A549 (cell line): ENCODE results near the gene MARCHF4. TPM values are rescaled to one million over a fixed set of nuclear protein-coding genes. Genes with fewer than 3 reads are reported as not detected.

Experiments
- ATAC-seq, 2 experiments: fragments of 200-7000 bp in 1 of 2; fragments of >200 bp in 1 of 2; cut with Nextera tagmentation in 1 of 2; cut with Tn5 transposase in 1 of 2; 3 replicates each; pipeline versions ENCODE4 v1.8.0 to v1.9.1; 2018 to 2020; ENCODE audit warnings: mild to moderate bottlenecking in 1 of 2, moderate library complexity in 1 of 2
- CTCF ChIA-PET: fragments of 300-600 bp; sonication (Branson Sonifier 250); formaldehyde crosslinking; extraction: SDS; loops from one replicate; lab custom pipeline; 2021; ENCODE audit warnings: antibody characterized with exemption, inconsistent platforms; lab: Yijun Ruan, JAX
- POLR2A ChIA-PET: fragments of 350-600 bp; formaldehyde crosslinking; extraction: SDS; loops from one replicate; lab custom pipeline; 2021; ENCODE audit warnings: antibody characterized with exemption, inconsistent platforms; lab: Yijun Ruan, JAX
- DNase-seq, 2 experiments: peaks; one replicate each; pipeline versions ENCODE4 v3.0.0 to v3.0.0-alpha.2; 2011 to 2016; ENCODE audit warnings: low read depth in 1 of 2, low spot score in 1 of 2
- FAIRE-seq: peaks from 2 replicates; lab custom pipeline; 2011; peaks lifted over from hg19 to GRCh38; lab: Jason Lieb, UNC
- H3K27ac ChIP-seq, 2 experiments: fragments of >200 bp; sonication (Bioruptor Twin); formaldehyde crosslinking; 3 replicates each; pipeline ENCODE4 v1.5.1; 2016 to 2017
- H3K4me1 ChIP-seq: fragments of >200 bp; sonication (Bioruptor Twin); formaldehyde crosslinking; 3 replicates; pipeline ENCODE4 v1.6.1; 2016
- H3K4me2 ChIP-seq: fragments of >200 bp; sonication (Bioruptor Twin); formaldehyde crosslinking; 3 replicates; pipeline ENCODE4 v1.6.1; 2016
- H3K4me3 ChIP-seq: fragments of >200 bp; sonication (Bioruptor Twin); formaldehyde crosslinking; 3 replicates; pipeline ENCODE4 v1.5.1; 2016
- H3K9me3 ChIP-seq: fragments of >200 bp; sonication (Bioruptor Twin); formaldehyde crosslinking; 3 replicates; pipeline ENCODE4 v1.6.1; 2016
- CEBPB ChIP-seq, 2 experiments: fragments of >200 bp in 1 of 2; sonication (Bioruptor Twin) in 1 of 2; formaldehyde crosslinking in 1 of 2; IDR thresholded peaks; 2 replicates each; pipeline ENCODE4 v1.6.1; 2012 to 2016
- CHD2 ChIP-seq: fragments of 150-350 bp; IDR thresholded peaks from 2 replicates; pipeline ENCODE4 v1.6.1; 2014; ENCODE audit warnings: low read length; ENCODE audit not compliant: partially characterized antibody
- CTCF ChIP-seq: fragments of >200 bp; sonication (Bioruptor Twin); formaldehyde crosslinking; IDR thresholded peaks from 3 replicates; pipeline ENCODE4 v1.5.1; 2016
- E2F6 ChIP-seq: IDR thresholded peaks from 2 replicates; pipeline ENCODE4 v1.6.1; 2012; ENCODE audit warnings: low read depth, borderline replicate concordance
- EP300 ChIP-seq, 2 experiments: fragments of >200 bp; sonication (Bioruptor Twin); formaldehyde crosslinking; IDR thresholded peaks; 2 replicates in 1 of 2; 3 replicates in 1 of 2; pipeline ENCODE4 v1.6.1; 2016 to 2017
- FOSB ChIP-seq: fragments of 250-450 bp; sonication (Bioruptor Pico); IDR thresholded peaks from 2 replicates; pipeline ENCODE4 v1.5.0; 2020; ENCODE audit warnings: mild to moderate bottlenecking, moderate library complexity
- GATA3 ChIP-seq: IDR thresholded peaks from 2 replicates; pipeline ENCODE4 v1.6.1; 2012; ENCODE audit warnings: borderline replicate concordance
- HDAC2 ChIP-seq: fragments of 200-600 bp; sonication (generic); IDR thresholded peaks from 2 replicates; pipeline ENCODE4 v1.6.1; 2016
- HES2 ChIP-seq: fragments of >200 bp; sonication (Bioruptor Twin); formaldehyde crosslinking; IDR thresholded peaks from 2 replicates; pipeline ENCODE4 v1.6.1; 2016
- HOXA7 ChIP-seq: fragments of 250-450 bp; sonication (Bioruptor Pico); IDR thresholded peaks from 2 replicates; pipeline ENCODE4 v1.5.0; 2020; ENCODE audit warnings: mild to moderate bottlenecking, moderate library complexity
- HOXB13 ChIP-seq: fragments of 250-450 bp; sonication (Bioruptor Pico); IDR thresholded peaks from 2 replicates; pipeline ENCODE4 v1.5.0; 2020; ENCODE audit warnings: low read depth, mild to moderate bottlenecking, moderate library complexity
- HOXB5 ChIP-seq: fragments of 250-450 bp; sonication (Bioruptor Pico); IDR thresholded peaks from 2 replicates; pipeline ENCODE4 v1.5.0; 2020; ENCODE audit warnings: mild to moderate bottlenecking, moderate library complexity
- JUN ChIP-seq, 2 experiments: fragments of >200 bp; sonication (Bioruptor Twin); formaldehyde crosslinking; IDR thresholded peaks; 2 replicates in 1 of 2; 3 replicates in 1 of 2; pipeline ENCODE4 v1.6.1; 2016 to 2017
- MAX ChIP-seq: IDR thresholded peaks from 2 replicates; pipeline ENCODE4 v1.6.1; 2012
- MYC ChIP-seq: IDR thresholded peaks from 2 replicates; pipeline ENCODE4 v1.6.1; 2012; ENCODE audit warnings: mild to moderate bottlenecking, inconsistent platforms, low read length, improper control_type of control experiment, borderline replicate concordance
- NPAS2 ChIP-seq: fragments of 250-450 bp; sonication (Bioruptor Pico); IDR thresholded peaks from 2 replicates; pipeline ENCODE4 v1.8.0; 2022; ENCODE audit warnings: mild to moderate bottlenecking, moderate library complexity, borderline replicate concordance
- NR3C1 ChIP-seq: fragments of >200 bp; sonication (Bioruptor Twin); formaldehyde crosslinking; IDR thresholded peaks from 3 replicates; pipeline ENCODE4 v1.6.1; 2017
- PBX3 ChIP-seq: IDR thresholded peaks from 2 replicates; pipeline ENCODE4 v1.6.1; 2012
- PHF8 ChIP-seq: fragments of 200-600 bp; sonication (generic); IDR thresholded peaks from 2 replicates; pipeline ENCODE4 v1.6.1; 2016; ENCODE audit warnings: low read depth, mild to moderate bottlenecking, antibody characterized with exemption, moderate library complexity, borderline replicate concordance
- POLR2A ChIP-seq: IDR thresholded peaks from 2 replicates; pipeline ENCODE4 v1.6.1; 2012; ENCODE audit warnings: mild to moderate bottlenecking, low read length
- POLR2AphosphoS2 ChIP-seq: conservative IDR thresholded peaks from 2 replicates; pipeline ENCODE4 v1.6.1; 2012; ENCODE audit warnings: low read length, improper control_type of control experiment, inconsistent platforms
- REST ChIP-seq: fragments of 200-600 bp; sonication (generic); IDR thresholded peaks from 2 replicates; pipeline ENCODE4 v1.6.1; 2016; ENCODE audit warnings: antibody characterized with exemption, mild to moderate bottlenecking, moderate library complexity
- RFX5 ChIP-seq: fragments of 450-650 bp; IDR thresholded peaks from 2 replicates; pipeline ENCODE4 v1.7.1; 2014; ENCODE audit warnings: antibody characterized with exemption, mild to moderate bottlenecking, moderate library complexity
- RNF2 ChIP-seq: fragments of 200-600 bp; sonication (generic); IDR thresholded peaks from 2 replicates; pipeline ENCODE4 v1.6.1; 2016; ENCODE audit warnings: low read depth, mild to moderate bottlenecking, antibody characterized with exemption, moderate library complexity, borderline replicate concordance
- ZFP36 ChIP-seq: fragments of 450-650 bp; IDR thresholded peaks from 2 replicates; pipeline ENCODE4 v1.6.1; 2014; ENCODE audit warnings: borderline replicate concordance; ENCODE audit not compliant: partially characterized antibody
- WGBS: methylation state at CpG from one replicate; pipeline ENCODE4 v1.1.6; 2017; ENCODE audit errors: missing lambda C conversion rate; 5-methylcytosine and 5-hydroxymethylcytosine counted together
- polyA plus RNA-seq, 4 experiments: library from polyadenylated mRNA; depleted of rRNA in 3 of 4; stranded (reverse); fragments of >200 nt; fragmentation: RNase III in 1 of 4; extraction: RNeasy Plus Mini Kit Qiagen cat#74134 plus additional on column Dnase treatment in 1 of 4; gene quantifications; 2 replicates in 3 of 4; 3 replicates in 1 of 4; pipeline ENCODE4 v1.2.3, GENCODE V29; 2011 to 2017

MARCHF4 gene
- polyA plus RNA-seq, 2 of the 4 experiments (the other 2 are of a cell fraction), result 1.7 to 9.1 TPM

GRCh38 chr2:216412022-216412999 is 40.0 kb upstream of the MARCHF4 start, which contains the start of gene SMARCAL1:
SMARCAL1 (plus strand) TSS chr2:216412484; CDS start chr2:216414705, 2,221 bp downstream.
- ChIA-PET CTCF (interaction anchor here (0.8 to 1.0 kb wide), 2 partner anchors 8 to 9 kb away, joined by 4 to 5 read pairs; no protein-coding TSS in a partner anchor), POLR2A (interaction anchor here (0.8 to 1.4 kb wide), 5 partner anchors 23 to 125 kb away, joined by 3 to 15 read pairs (median 6); partner anchors contain the start of genes MARCHF4 and RPL37A)
- ATAC-seq (peak; percentile 96), FAIRE-seq (no peak), DNase-seq (peak; percentile 86 to 98)
- peak within 1 kb of the TSS; percentile 87 for H3K4me2 ChIP-seq
- WGBS, result 1% methylated on average over 43 of the region's 56 CpGs
- TF ChIP-seq POLR2AphosphoS2 (no peak), CEBPB (IDR thresholded peaks at IDR 0.05) (no peak), RNF2 (no peak), HOXB5 (peak; percentile 26; the same call in 1 of the 2 replicates), PHF8 (peak; percentile 95), MAX (peak; percentile 48), EP300 (IDR thresholded peaks at IDR 0.05) (no peak), CHD2 (peak; percentile 79), GATA3 (peak; percentile 41; the same call in 1 of the 2 replicates), ZFP36 (no peak), E2F6 (peak; percentile 25; the same call in 1 of the 2 replicates), HDAC2 (no peak), HOXA7 (CRISPR knock-in tag) (no peak), JUN (IDR thresholded peaks at IDR 0.05) (peak; percentile 51 to 73), NR3C1 (no peak), HOXB13 (CRISPR knock-in tag) (no peak), POLR2A (peak; percentile 52), FOSB (CRISPR knock-in tag) (no peak), CTCF (no peak), REST (peak; percentile 79), MYC (0 out of 2 replicates have a peak, but pooled peaks have one; percentile 16), HES2 (no peak), NPAS2 (CRISPR knock-in tag) (no peak), PBX3 (0 out of 2 replicates have a peak, but pooled peaks have one; percentile 11), RFX5 (0 out of 2 replicates have a peak, but pooled peaks have one; percentile 37)
- H3K9me3 ChIP-seq, result no peaks in the 10 kb centered on the region
- H3K27ac ChIP-seq, result peak within 1 kb of the TSS; percentile 97 to 98
- peaks cover 9% of the 10 kb centered on the region; the same call in 2 of the 3 replicates for H3K4me1 ChIP-seq
- H3K4me3 ChIP-seq, result peak within 1 kb of the TSS; percentile 64
